HepG2 (cell line): Measurements from ENCODE around the gene CD40. TPM values are rescaled to one million over a fixed set of nuclear protein-coding genes. Genes with fewer than 3 reads are reported as not detected.

ENCODE experiments used
- ATAC-seq: fragments of 200-7000 bp; cut with Tn5 transposase; 3 replicates; pipeline ENCODE4 v1.9.1; 2020; ENCODE audit warnings: mild to moderate bottlenecking, moderate library complexity
- BruUV-seq: library from RNA; stranded (reverse); fragments of 400-500 nt; replicated peaks from 2 replicates; lab custom pipeline; 2021; lab: Mats Ljungman, UMichigan
- CTCF ChIA-PET: fragments of 300-600 bp; formaldehyde crosslinking; extraction: SDS; loops from one replicate; lab custom pipeline; 2021; ENCODE audit warnings: low total read pairs, inconsistent platforms, low intra/inter-chr PET ratio; lab: Yijun Ruan, JAX
- POLR2A ChIA-PET: fragments of 350-600 bp; sonication (Branson Sonifier 250); formaldehyde crosslinking; loops from one replicate; lab custom pipeline; 2020; ENCODE audit warnings: antibody characterized with exemption, inconsistent platforms; lab: Yijun Ruan, JAX
- DNase-seq: peaks from one replicate; pipeline ENCODE4 v3.0.0-alpha.2; 2015; ENCODE audit warnings: low spot score
- FAIRE-seq: peaks from 3 replicates; lab custom pipeline; 2011; peaks lifted over from hg19 to GRCh38; lab: Jason Lieb, UNC
- H2AFZ ChIP-seq: one replicate; pipeline ENCODE4 v1.6.1; 2011; ENCODE audit warnings: low read length, inconsistent platforms
- H3K27ac ChIP-seq: fragments of 300-600 bp; 3 replicates; pipeline ENCODE4 v1.8.0; 2011; ENCODE audit warnings: mixed run types, mild to moderate bottlenecking, mixed read lengths, low read length, inconsistent platforms; ENCODE audit not compliant: insufficient read depth; ENCODE audit errors: extremely low read length
- H3K27me3 ChIP-seq, 2 experiments: fragments of 200-600 bp in 1 of 2; 2 replicates in 1 of 2; 3 replicates in 1 of 2; pipeline versions ENCODE4 v1.6.0 to v1.8.0; 2011; ENCODE audit warnings: low read length in 2 of 2, mild to moderate bottlenecking in 2 of 2, moderate library complexity in 2 of 2, inconsistent platforms in 1 of 2; ENCODE audit not compliant: insufficient read depth in 2 of 2, control insufficient read depth in 1 of 2
- H3K36me3 ChIP-seq, 2 experiments: fragments of 200-600 bp in 1 of 2; replicated peaks in 1 of 2; 2 replicates in 1 of 2; 3 replicates in 1 of 2; pipeline versions ENCODE4 v1.5.1 to v1.8.0; 2011; ENCODE audit warnings: low read length in 2 of 2, inconsistent platforms in 1 of 2; ENCODE audit not compliant: insufficient read depth in 2 of 2, control insufficient read depth in 1 of 2
- H3K4me1 ChIP-seq: 2 replicates; pipeline ENCODE4 v1.5.1; 2012; ENCODE audit warnings: low read length, inconsistent platforms; ENCODE audit not compliant: insufficient read depth
- H3K4me2 ChIP-seq: 2 replicates; pipeline ENCODE4 v1.6.0; 2011; ENCODE audit warnings: low read depth, low read length, inconsistent platforms
- H3K4me3 ChIP-seq, 3 experiments: fragments of 200-600 bp in 1 of 3; sonication (generic), shearing (Covaris generic) in 1 of 3; replicated peaks in 1 of 3; 2 replicates each; pipeline ENCODE4 v1.5.1; 2011 to 2016; ENCODE audit warnings: low read length in 3 of 3, inconsistent platforms in 2 of 3, low read depth in 2 of 3, mild to moderate bottlenecking in 2 of 3, control low read depth in 1 of 3, mixed read lengths in 1 of 3; ENCODE audit not compliant: insufficient read depth in 1 of 3
- H3K79me2 ChIP-seq: one replicate; pipeline ENCODE4 v1.6.1; 2011; ENCODE audit warnings: low read length, inconsistent platforms; ENCODE audit not compliant: insufficient read depth
- H3K9ac ChIP-seq: 2 replicates; pipeline ENCODE4 v1.6.0; 2011; ENCODE audit warnings: mild to moderate bottlenecking, low read depth, low read length, inconsistent platforms; ENCODE audit not compliant: insufficient read depth
- H3K9me3 ChIP-seq: 2 replicates; pipeline ENCODE4 v1.5.1; 2012; ENCODE audit warnings: mild to moderate bottlenecking, low read length
- H4K20me1 ChIP-seq: 2 replicates; pipeline ENCODE4 v1.6.0; 2011; ENCODE audit warnings: inconsistent platforms, mild to moderate bottlenecking, low read length, moderate library complexity; ENCODE audit not compliant: insufficient read depth
- ARID3A ChIP-seq: IDR thresholded peaks from 2 replicates; pipeline ENCODE4 v1.6.1; 2012; ENCODE audit warnings: low read depth, low read length, improper control_type of control experiment
- CTCF ChIP-seq: sonication (generic); formaldehyde crosslinking; IDR thresholded peaks from 2 replicates; pipeline ENCODE4 v1.5.0; 2020; ENCODE audit warnings: mild to moderate bottlenecking, missing genetic modification reagents, moderate library complexity
- ESRRA ChIP-seq: sonication (generic); formaldehyde crosslinking; IDR thresholded peaks from 2 replicates; pipeline ENCODE4 v1.5.1; 2020; ENCODE audit warnings: mild to moderate bottlenecking, low read depth, missing genetic modification reagents
- RAD21 ChIP-seq: fragments of 450-650 bp; formaldehyde crosslinking; IDR thresholded peaks from 2 replicates; pipeline ENCODE4 v1.5.0; 2020; ENCODE audit warnings: mild to moderate bottlenecking
- STAG1 ChIP-seq: sonication (generic); formaldehyde crosslinking; IDR thresholded peaks from 2 replicates; pipeline ENCODE4 v1.4.0; 2020; ENCODE audit warnings: missing genetic modification reagents
- ZFP62 ChIP-seq: sonication (generic); formaldehyde crosslinking; IDR thresholded peaks from 2 replicates; pipeline ENCODE4 v1.4.0; 2020; ENCODE audit warnings: missing genetic modification reagents
- WGBS: methylation state at CpG from one replicate; pipeline ENCODE4 v1.1.6; 2017; ENCODE audit warnings: low lambda C conversion rate; 5-methylcytosine and 5-hydroxymethylcytosine counted together
- in situ Hi-C: cut with HindIII; loops from 2 replicates; pipeline ENCODE4 v1.10.0; 2017; ENCODE audit warnings: low pct_unique_long_range_greater_than_20kb; ENCODE audit not compliant: extremely low pct_ligation_motif_present
- intact Hi-C: fragments of 100-400 bp; cut with micrococcal nuclease; formaldehyde crosslinking; loops from one replicate; pipeline ENCODE4 v1.10.0; 2022; ENCODE audit not compliant: unreplicated experiment
- polyA plus RNA-seq, 8 experiments: library from polyadenylated mRNA; depleted of rRNA in 3 of 8; stranded (reverse) in 7 of 8; unstranded in 1 of 8; fragments of >200 nt; fragmentation: Illumina TruSeq in 4 of 8; extraction: Trizol in 4 of 8; gene quantifications; 2 replicates each; pipeline versions ENCODE4 v1.2.1 to v1.2.3, GENCODE V29; 2011 to 2016; ENCODE audit warnings: low read depth in 4 of 8, missing spikeins in 1 of 8, mixed read lengths in 1 of 8; ENCODE audit not compliant: insufficient read depth in 1 of 8
- total RNA-seq, 5 experiments: library from RNA; depleted of rRNA; stranded (reverse); fragments of >200 nt; fragmentation: Illumina TruSeq; extraction: Trizol; gene quantifications; 2 replicates each; pipeline ENCODE4 v1.2.3, GENCODE V29; 2016; ENCODE audit warnings: low read depth in 1 of 5

CD40 gene
- total and polyA plus RNA-seq, 2 of the 13 experiments (the other 11 are each of a cell fraction or from before 2014, with no cell fraction given), result 4.6 to 13.4 TPM

- H3K27ac ChIP-seq, result no peak overlapping the region
- FAIRE-seq, result no peak
- POLR2A ChIA-PET, result no interaction called here
- H3K9me3 ChIP-seq, result no peaks in the 10 kb centered on the region
- 87% methylated on average over 8 of the region's 8 CpGs for WGBS
- H3K4me1 ChIP-seq, result peaks cover 52% of the 10 kb centered on the region
- intact Hi-C loops (loop anchor here (2.0 to 5.0 kb wide), 2 partner anchors 72 to 115 kb away; partner anchors contain the start of gene ZNF335), in situ Hi-C loops (loop anchor here (5.0 kb wide), 1 partner anchor 65 kb away; no protein-coding TSS in a partner anchor)
- no TSS peak for BruUV-seq
- H3K4me2 ChIP-seq, result peak overlapping the region; percentile 82; the same call in 1 of the 2 replicates
- H4K20me1 ChIP-seq, result peaks cover 71% of the 10 kb centered on the region
- H3K9ac ChIP-seq, result no peak overlapping the region
- H3K4me3 ChIP-seq, result no peak overlapping the region
- peaks cover 0 to 1% of the 10 kb centered on the region in 2 experiments; a peak in 2 of 5 replicates for H3K36me3 ChIP-seq
- H2AFZ ChIP-seq, result no peak overlapping the region
- TF ChIP-seq ARID3A (0 out of 2 replicates have a peak, but pooled peaks have one; percentile 37), ZFP62 (CRISPR knock-in tag) (no peak), STAG1 (CRISPR knock-in tag) (peak; percentile 7; the same call in 1 of the 2 replicates), RAD21 (CRISPR knock-in tag) (peak; percentile 18; the same call in 1 of the 2 replicates), CTCF (CRISPR knock-in tag) (peak; percentile 34), ESRRA (CRISPR knock-in tag) (no peak)
- TF ChIP-seq, all 625 proteins: peak for 4
- peak; percentile 21 for DNase-seq
- ATAC-seq, result no peak
- Histone ChIP-seq H3K79me2 (peaks cover 73% of the 10 kb centered on the region), H3K27me3 (no peaks in the 10 kb centered on the region; a peak in 1 of 5 replicates)
- CTCF ChIA-PET, result interaction anchor here (4.9 kb wide), 1 partner anchor 73 kb away, joined by 27 read pairs; no protein-coding TSS in a partner anchor
These were observed 31.0 kb upstream of the CD40 start for GRCh38 chr20:46087161-46087560.
